ENCODE results near the gene TRMT44. TPM values are rescaled to one million over a fixed set of nuclear protein-coding genes. Genes with fewer than 3 reads are reported as not detected.
A peak's percentile ranks its signal among the peaks of the same experiment; 100 is the strongest.

The TRMT44 gene
- polyA plus RNA-seq, 1 donor (not counting 4 experiments of a cell fraction or from before 2014, with no cell fraction given) = 8.8 TPM

DNA sequence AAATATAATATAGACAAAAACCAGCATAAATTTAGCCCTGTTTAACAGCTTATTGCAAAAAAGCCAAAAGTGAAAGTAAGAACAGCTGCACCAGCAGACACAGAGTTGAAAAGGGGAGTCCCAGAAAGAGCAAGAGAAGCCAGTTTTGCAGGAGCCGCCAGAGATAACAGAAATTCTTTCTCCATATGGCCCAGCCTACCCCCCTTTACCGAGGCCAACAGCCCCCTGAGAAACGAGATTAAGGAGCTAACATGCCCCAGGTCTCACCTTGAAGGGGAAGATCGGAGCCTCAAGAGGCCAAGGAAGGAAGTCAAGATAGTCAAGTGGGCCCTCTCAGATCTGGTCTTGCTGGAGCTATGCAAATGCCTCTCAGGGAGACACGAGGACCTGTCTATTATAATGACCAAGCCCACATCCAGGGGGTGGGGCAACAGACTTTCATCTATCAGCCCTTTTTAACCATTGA is 4.9 kb upstream of the TRMT44 start:
- Histone ChIP-seq H3K9me3 (ENCODE audit: control insufficient read depth, low read depth, low read length) (no peaks in the 10 kb centered on the region), H3K4me3 (ENCODE audit: control insufficient read depth in 2 of 3, extremely low read depth in 1 of 3, insufficient read depth in 2 of 3, low read depth in 1 of 3, low read length in 3 of 3) (peak overlapping the region; percentile 9 to 53 (median 32)), H3K36me3 (ENCODE audit: control insufficient read depth in 2 of 2, extremely low read depth in 1 of 2, insufficient read depth in 2 of 2, low read length in 2 of 2) (no peaks in the 10 kb centered on the region), H3K4me2 (ENCODE audit: control insufficient read depth, extremely low read depth, insufficient read depth, low read depth, low read length) (peak overlapping the region; percentile 88), H3K9me1 (ENCODE audit: control insufficient read depth, extremely low read depth, insufficient read depth, low read length) (no peaks in the 10 kb centered on the region), H3K79me2 (ENCODE audit: control insufficient read depth, insufficient read depth, low read length) (peaks cover 25% of the 10 kb centered on the region), H4K20me1 (ENCODE audit: control insufficient read depth, extremely low read depth, insufficient read depth, low read length) (no peaks in the 10 kb centered on the region), H3K27me3 (ENCODE audit: control insufficient read depth, extremely low read depth, insufficient read depth, low read length) (no peaks in the 10 kb centered on the region), H3K9ac (ENCODE audit: control insufficient read depth, extremely low read depth, insufficient read depth, low read length) (peak overlapping the region; percentile 9), H3K4me1 (ENCODE audit: control insufficient read depth, extremely low read depth, insufficient read depth, low read length) (peaks cover 36% of the 10 kb centered on the region), H2AFZ (ENCODE audit: control insufficient read depth, low read length) (no peak overlapping the region), H3K27ac (ENCODE audit: control insufficient read depth, insufficient read depth, low read length) (no peak overlapping the region)
- TF ChIP-seq EZH2 (IDR thresholded peaks at IDR 0.05; ENCODE audit: low read length) = no peak
- no peak for FAIRE-seq
- DNase-seq (ENCODE audit: low read depth, low spot score) = no peak
- dilution Hi-C loops (cut with MboI; ENCODE audit: extremely low pct_ligation_motif_present, low sequenced_read_pairs) = no loop called here

DNA sequence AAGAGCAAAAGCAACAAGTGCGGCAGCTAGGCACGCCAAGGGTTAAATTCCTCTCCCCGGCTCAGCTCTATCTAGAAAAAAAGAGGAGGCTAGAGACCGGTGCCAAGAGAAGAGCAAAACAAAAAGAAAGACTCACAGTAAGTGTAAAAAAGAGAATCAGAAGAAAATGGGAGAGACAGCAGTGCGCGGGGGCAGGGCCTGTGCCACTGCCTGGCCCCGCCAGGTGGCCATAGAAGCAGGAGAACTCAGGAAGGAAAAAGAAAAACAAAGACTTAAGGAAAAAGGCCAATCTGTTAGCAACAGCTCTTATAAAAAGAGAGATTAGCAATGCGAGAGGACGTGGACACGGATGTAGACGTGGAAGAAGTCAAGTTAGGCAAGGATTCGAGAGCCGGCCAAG is 3.3 kb upstream of the TRMT44 start:
- Histone ChIP-seq H3K36me3 (ENCODE audit: control insufficient read depth in 2 of 2, extremely low read depth in 1 of 2, insufficient read depth in 2 of 2, low read length in 2 of 2) (no peaks in the 10 kb centered on the region), H4K20me1 (ENCODE audit: control insufficient read depth, extremely low read depth, insufficient read depth, low read length) (no peaks in the 10 kb centered on the region), H3K27me3 (ENCODE audit: control insufficient read depth, extremely low read depth, insufficient read depth, low read length) (no peaks in the 10 kb centered on the region), H3K9me1 (ENCODE audit: control insufficient read depth, extremely low read depth, insufficient read depth, low read length) (peaks cover 4% of the 10 kb centered on the region), H3K4me2 (ENCODE audit: control insufficient read depth, extremely low read depth, insufficient read depth, low read depth, low read length) (peak overlapping the region; percentile 90), H2AFZ (ENCODE audit: control insufficient read depth, low read length) (peak overlapping the region; percentile 55), H3K9ac (ENCODE audit: control insufficient read depth, extremely low read depth, insufficient read depth, low read length) (peak overlapping the region; percentile 48), H3K4me3 (ENCODE audit: control insufficient read depth in 2 of 3, extremely low read depth in 1 of 3, insufficient read depth in 2 of 3, low read depth in 1 of 3, low read length in 3 of 3) (peak overlapping the region; percentile 2 to 50 (median 30)), H3K9me3 (ENCODE audit: control insufficient read depth, low read depth, low read length) (no peaks in the 10 kb centered on the region), H3K4me1 (ENCODE audit: control insufficient read depth, extremely low read depth, insufficient read depth, low read length) (peaks cover 45% of the 10 kb centered on the region), H3K27ac (ENCODE audit: control insufficient read depth, insufficient read depth, low read length) (peak overlapping the region; percentile 52), H3K79me2 (ENCODE audit: control insufficient read depth, insufficient read depth, low read length) (peaks cover 41% of the 10 kb centered on the region)
- FAIRE-seq (no peak), DNase-seq (ENCODE audit: low read depth, low spot score) (no peak)
- TF ChIP-seq, protein P1, sequence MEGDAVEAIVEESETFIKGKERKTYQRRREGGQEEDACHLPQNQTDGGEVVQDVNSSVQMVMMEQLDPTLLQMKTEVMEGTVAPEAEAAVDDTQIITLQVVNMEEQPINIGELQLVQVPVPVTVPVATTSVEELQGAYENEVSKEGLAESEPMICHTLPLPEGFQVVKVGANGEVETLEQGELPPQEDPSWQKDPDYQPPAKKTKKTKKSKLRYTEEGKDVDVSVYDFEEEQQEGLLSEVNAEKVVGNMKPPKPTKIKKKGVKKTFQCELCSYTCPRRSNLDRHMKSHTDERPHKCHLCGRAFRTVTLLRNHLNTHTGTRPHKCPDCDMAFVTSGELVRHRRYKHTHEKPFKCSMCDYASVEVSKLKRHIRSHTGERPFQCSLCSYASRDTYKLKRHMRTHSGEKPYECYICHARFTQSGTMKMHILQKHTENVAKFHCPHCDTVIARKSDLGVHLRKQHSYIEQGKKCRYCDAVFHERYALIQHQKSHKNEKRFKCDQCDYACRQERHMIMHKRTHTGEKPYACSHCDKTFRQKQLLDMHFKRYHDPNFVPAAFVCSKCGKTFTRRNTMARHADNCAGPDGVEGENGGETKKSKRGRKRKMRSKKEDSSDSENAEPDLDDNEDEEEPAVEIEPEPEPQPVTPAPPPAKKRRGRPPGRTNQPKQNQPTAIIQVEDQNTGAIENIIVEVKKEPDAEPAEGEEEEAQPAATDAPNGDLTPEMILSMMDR (optimal IDR thresholded peaks at IDR 0.05 in 1 of 3, IDR thresholded peaks at IDR 0.05 in 1 of 3, conservative IDR thresholded peaks at IDR 0.05 in 1 of 3; ENCODE audit: extremely low read depth in 1 of 3, insufficient read depth in 2 of 3, low read length in 3 of 3) = peak in 2 of 3 experiments; percentile 21 to 39
- TF ChIP-seq EZH2 (IDR thresholded peaks at IDR 0.05; ENCODE audit: low read length) = no peak
- dilution Hi-C loops (cut with MboI; ENCODE audit: extremely low pct_ligation_motif_present, low sequenced_read_pairs) = no loop called here

DNA sequence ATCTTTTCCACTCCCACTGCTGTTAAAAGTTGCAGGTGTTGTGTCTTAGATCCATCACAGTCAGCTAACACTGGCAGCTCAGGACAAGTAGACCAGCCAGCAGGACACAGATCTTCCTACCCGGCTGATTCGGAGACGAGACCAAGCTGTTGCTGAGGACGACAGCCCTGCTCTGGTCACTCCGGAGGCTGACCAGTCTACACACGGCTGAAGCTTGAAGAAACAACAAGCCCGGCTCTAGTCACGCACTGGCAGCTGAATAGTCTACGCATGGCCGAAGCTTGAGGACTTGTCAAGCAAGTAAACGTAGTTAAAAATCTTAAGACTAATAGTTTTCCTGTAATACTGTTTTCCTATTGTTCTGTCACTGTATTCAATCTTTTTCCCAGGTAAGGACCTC is 1.8 kb upstream of the TRMT44 start:
- no peak for DNase-seq (ENCODE audit: low read depth, low spot score)
- Histone ChIP-seq H2AFZ (ENCODE audit: control insufficient read depth, low read length) (no peak overlapping the region), H3K4me3 (ENCODE audit: control insufficient read depth in 2 of 3, extremely low read depth in 1 of 3, insufficient read depth in 2 of 3, low read depth in 1 of 3, low read length in 3 of 3) (peak overlapping the region in 1 of 3 experiments; percentile 24), H3K4me2 (ENCODE audit: control insufficient read depth, extremely low read depth, insufficient read depth, low read depth, low read length) (peak overlapping the region; percentile 90), H3K9me3 (ENCODE audit: control insufficient read depth, low read depth, low read length) (no peaks in the 10 kb centered on the region), H3K9ac (ENCODE audit: control insufficient read depth, extremely low read depth, insufficient read depth, low read length) (no peak overlapping the region), H3K9me1 (ENCODE audit: control insufficient read depth, extremely low read depth, insufficient read depth, low read length) (peaks cover 5% of the 10 kb centered on the region), H3K4me1 (ENCODE audit: control insufficient read depth, extremely low read depth, insufficient read depth, low read length) (peaks cover 48% of the 10 kb centered on the region), H3K36me3 (ENCODE audit: control insufficient read depth in 2 of 2, extremely low read depth in 1 of 2, insufficient read depth in 2 of 2, low read length in 2 of 2) (no peaks in the 10 kb centered on the region), H4K20me1 (ENCODE audit: control insufficient read depth, extremely low read depth, insufficient read depth, low read length) (no peaks in the 10 kb centered on the region), H3K27ac (ENCODE audit: control insufficient read depth, insufficient read depth, low read length) (peak overlapping the region; percentile 89), H3K79me2 (ENCODE audit: control insufficient read depth, insufficient read depth, low read length) (peaks cover 55% of the 10 kb centered on the region), H3K27me3 (ENCODE audit: control insufficient read depth, extremely low read depth, insufficient read depth, low read length) (no peaks in the 10 kb centered on the region)
- no peak for TF ChIP-seq EZH2 (IDR thresholded peaks at IDR 0.05; ENCODE audit: low read length)
- TF ChIP-seq, protein P1 (optimal IDR thresholded peaks at IDR 0.05 in 1 of 3, IDR thresholded peaks at IDR 0.05 in 1 of 3, conservative IDR thresholded peaks at IDR 0.05 in 1 of 3; ENCODE audit: extremely low read depth in 1 of 3, insufficient read depth in 2 of 3, low read length in 3 of 3) = no peak
- no peak for FAIRE-seq
- dilution Hi-C loops (cut with MboI; ENCODE audit: extremely low pct_ligation_motif_present, low sequenced_read_pairs) = no loop called here
